Stimulated activated effector memory CD8-positive, alpha-beta T cell treated with anti-CD3 and anti-CD28 coated beads, Interleukin-12 subunit alpha, Interleukin-12 subunit beta, amount 100 ng/mL, for 72 hours (primary cell): ENCODE data around the gene DOP1B.
"Not testable (repeated sequence)": the region's sequence is repeated elsewhere in the genome, so short reads cannot be mapped to it uniquely, and the experiment has no call there.

ENCODE experiments used
- ATAC-seq: fragments of 150-1000 bp; cut with Tn5 transposase; 2 replicates; pipeline ENCODE4 v1.10.0; 2021
- DNase-seq, 2 donors: peaks; one replicate each; pipeline ENCODE4 v3.0.0; 2021 to 2022; ENCODE audit warnings: low spot score in 2 of 2
- H3K27ac Mint-ChIP-seq: one replicate; pipeline ENCODE4 v1.8.0; 2022; ENCODE audit warnings: mild to moderate bottlenecking, mixed read lengths
- H3K36me3 Mint-ChIP-seq: one replicate; pipeline ENCODE4 v1.8.0; 2022; ENCODE audit warnings: mild to moderate bottlenecking, mixed read lengths
- H3K4me1 Mint-ChIP-seq: one replicate; pipeline ENCODE4 v1.8.0; 2022; ENCODE audit warnings: mixed read lengths
- H3K4me3 Mint-ChIP-seq: one replicate; pipeline ENCODE4 v1.8.0; 2022; ENCODE audit warnings: mild to moderate bottlenecking, mixed read lengths
- H3K9me3 Mint-ChIP-seq: one replicate; pipeline ENCODE4 v1.8.0; 2022; ENCODE audit warnings: mixed read lengths

Gene DOP1B

GRCh38 chr21:36199021-36199420 is 42.4 kb downstream of the DOP1B start:
- Mint-ChIP-seq H3K4me1 (peaks cover 13% of the 10 kb centered on the region), H3K9me3 (no peaks in the 10 kb centered on the region), H3K36me3 (peaks cover 5% of the 10 kb centered on the region), H3K27ac (no peak overlapping the region), H3K4me3 (no peak overlapping the region)
- ATAC-seq (no peak), DNase-seq (no peak)

- DNase-seq, H3K36me3 Mint-ChIP-seq, H3K9me3 Mint-ChIP-seq, ATAC-seq, H3K4me3 Mint-ChIP-seq, H3K27ac Mint-ChIP-seq: not testable (repeated sequence)
- peaks cover 14% of the 10 kb centered on the region for H3K4me1 Mint-ChIP-seq
Observed at GRCh38 chr21:36199575-36199974, 43.0 kb downstream of the DOP1B start.

- no peak overlapping the region for H3K27ac Mint-ChIP-seq
- H3K4me3 Mint-ChIP-seq: no peak overlapping the region
- no peaks in the 10 kb centered on the region for H3K9me3 Mint-ChIP-seq
- peaks cover 14% of the 10 kb centered on the region for H3K4me1 Mint-ChIP-seq
- DNase-seq: no peak
- ATAC-seq: no peak
- H3K36me3 Mint-ChIP-seq: peaks cover 5% of the 10 kb centered on the region
Observed at GRCh38 chr21:36200081-36200561, 43.5 kb downstream of the DOP1B start.

- H3K9me3 Mint-ChIP-seq: no peaks in the 10 kb centered on the region
- no peak overlapping the region for H3K27ac Mint-ChIP-seq
- DNase-seq (no peak), ATAC-seq (no peak)
- H3K4me1 Mint-ChIP-seq: peaks cover 22% of the 10 kb centered on the region
- peaks cover 5% of the 10 kb centered on the region for H3K36me3 Mint-ChIP-seq
- H3K4me3 Mint-ChIP-seq: no peak overlapping the region
Observed at GRCh38 chr21:36202726-36203602, 46.3 kb downstream of the DOP1B start.

GRCh38 chr21:36203603-36203889 is 46.9 kb downstream of the DOP1B start:
- peak in 1 of 2 donors; percentile 57 for DNase-seq
- no peaks in the 10 kb centered on the region for H3K9me3 Mint-ChIP-seq
- ATAC-seq: peak; percentile 97

GRCh38 chr21:36204980-36205379 is 48.4 kb downstream of the DOP1B start:
- H3K9me3 Mint-ChIP-seq: no peaks in the 10 kb centered on the region
- H3K36me3 Mint-ChIP-seq: peaks cover 5% of the 10 kb centered on the region
- H3K4me3 Mint-ChIP-seq: no peak overlapping the region
- DNase-seq (no peak), ATAC-seq (no peak)
- H3K4me1 Mint-ChIP-seq: peaks cover 34% of the 10 kb centered on the region
- no peak overlapping the region for H3K27ac Mint-ChIP-seq

More at GRCh38 chr21:36203603-36203889, 46.9 kb downstream of the DOP1B start:
- H3K4me1 Mint-ChIP-seq: peaks cover 24% of the 10 kb centered on the region
- H3K27ac Mint-ChIP-seq: no peak overlapping the region
- H3K36me3 Mint-ChIP-seq: peaks cover 5% of the 10 kb centered on the region
- H3K4me3 Mint-ChIP-seq: no peak overlapping the region

GRCh38 chr21:36205962-36206361 is 49.3 kb downstream of the DOP1B start:
- Mint-ChIP-seq H3K27ac (no peak overlapping the region), H3K4me1 (peaks cover 40% of the 10 kb centered on the region)
- no peak for DNase-seq

More at GRCh38 chr21:36205962-36206361, 49.3 kb downstream of the DOP1B start:
- no peak overlapping the region for H3K4me3 Mint-ChIP-seq
- H3K9me3 Mint-ChIP-seq: no peaks in the 10 kb centered on the region
- ATAC-seq: no peak
- peaks cover 2% of the 10 kb centered on the region for H3K36me3 Mint-ChIP-seq
